ENCODE results near the gene CADM2.
A peak's percentile ranks its signal among the peaks of the same experiment; 100 is the strongest.

The CADM2 gene

GRCh38 chr3:85576091-85576690, 617.4 kb downstream of the CADM2 start:
- no peak overlapping the region for H3K27ac ChIP-seq
- TF ChIP-seq CTCF (IDR thresholded peaks at IDR 0.05) (peak; percentile 87), ZFX (IDR thresholded peaks at IDR 0.05; ENCODE audit: borderline replicate concordance) (no peak)

GRCh38 chr3:85576697-85577200, 618.0 kb downstream of the CADM2 start:
- H3K27ac ChIP-seq, result no peak overlapping the region
- no peak for TF ChIP-seq CTCF (IDR thresholded peaks at IDR 0.05)
- TF ChIP-seq ZFX (IDR thresholded peaks at IDR 0.05; ENCODE audit: borderline replicate concordance), result no peak

GRCh38 chr3:85584779-85585356, 626.1 kb downstream of the CADM2 start:
- TF ChIP-seq CTCF (IDR thresholded peaks at IDR 0.05), result no peak
- no peak for TF ChIP-seq ZFX (IDR thresholded peaks at IDR 0.05; ENCODE audit: borderline replicate concordance)

GRCh38 chr3:85586018-85586417, 627.2 kb downstream of the CADM2 start:
- H3K27ac ChIP-seq, result no peak overlapping the region
- TF ChIP-seq CTCF (IDR thresholded peaks at IDR 0.05), result no peak

More at GRCh38 chr3:85584779-85585356, 626.1 kb downstream of the CADM2 start:
- no peak overlapping the region for H3K27ac ChIP-seq

GRCh38 chr3:85589145-85589544, 630.4 kb downstream of the CADM2 start:
- no peak overlapping the region for H3K27ac ChIP-seq
- TF ChIP-seq ZFX (IDR thresholded peaks at IDR 0.05; ENCODE audit: borderline replicate concordance) (no peak), CTCF (IDR thresholded peaks at IDR 0.05) (no peak)

GRCh38 chr3:85591451-85591850, 632.7 kb downstream of the CADM2 start:
- TF ChIP-seq CTCF (IDR thresholded peaks at IDR 0.05), result no peak
- TF ChIP-seq ZFX (IDR thresholded peaks at IDR 0.05; ENCODE audit: borderline replicate concordance), result no peak
- no peak overlapping the region for H3K27ac ChIP-seq

- TF ChIP-seq CTCF (IDR thresholded peaks at IDR 0.05), result no peak
- no peak for TF ChIP-seq ZFX (IDR thresholded peaks at IDR 0.05; ENCODE audit: borderline replicate concordance)
- H3K27ac ChIP-seq, result no peak overlapping the region
Observed at GRCh38 chr3:85592256-85592655, 633.5 kb downstream of the CADM2 start.
